Measurements from ENCODE around the gene EPX.

GRCh38 chr17:58229384-58229783 is 36.9 kb downstream of the EPX start:
- no peak for TF ChIP-seq POLR2A (IDR thresholded peaks at IDR 0.05)
- TF ChIP-seq CTCF (IDR thresholded peaks at IDR 0.05), result no peak
